H9 (cell line): ENCODE data around the gene MRPL43. TPM values are rescaled to one million over a fixed set of nuclear protein-coding genes. Genes with fewer than 3 reads are reported as not detected.

Experiments
- DNase-seq: peaks from one replicate; pipeline ENCODE4 v3.0.0-alpha.2; 2017
- H2AFZ ChIP-seq: one replicate; pipeline ENCODE4 v1.6.1; 2013; ENCODE audit warnings: mild to moderate bottlenecking, low read length, control low read depth, moderate library complexity
- H2AK5ac ChIP-seq: 2 replicates; pipeline ENCODE4 v1.6.1; 2013; ENCODE audit warnings: low read length, control low read depth, mixed read lengths; ENCODE audit not compliant: insufficient read length
- H2BK120ac ChIP-seq: one replicate; pipeline ENCODE4 v1.6.1; 2013; ENCODE audit warnings: low read depth, mild to moderate bottlenecking, low read length, control low read depth, inconsistent platforms; ENCODE audit not compliant: poor library complexity, severe bottlenecking
- H2BK12ac ChIP-seq: 2 replicates; pipeline ENCODE4 v1.6.1; 2013; ENCODE audit warnings: low read length, control low read depth, mixed read lengths, low read depth; ENCODE audit not compliant: insufficient read length
- H2BK15ac ChIP-seq: 2 replicates; pipeline ENCODE4 v1.6.1; 2013; ENCODE audit warnings: low read depth, low read length, control low read depth
- H2BK20ac ChIP-seq: one replicate; pipeline ENCODE4 v1.6.1; 2013; ENCODE audit warnings: low read depth, mild to moderate bottlenecking, low read length, control low read depth, inconsistent platforms; ENCODE audit not compliant: poor library complexity, severe bottlenecking
- H2BK5ac ChIP-seq: 2 replicates; pipeline ENCODE4 v1.6.1; 2013; ENCODE audit warnings: low read length, control low read depth, mixed read lengths; ENCODE audit not compliant: insufficient read length
- H3K14ac ChIP-seq: 2 replicates; pipeline ENCODE4 v1.6.1; 2013; ENCODE audit warnings: low read length, control low read depth; ENCODE audit not compliant: insufficient read depth
- H3K18ac ChIP-seq: 2 replicates; pipeline ENCODE4 v1.6.1; 2013; ENCODE audit warnings: low read depth, mild to moderate bottlenecking, mixed read lengths, low read length, control low read depth; ENCODE audit not compliant: insufficient read length
- H3K23ac ChIP-seq: 2 replicates; pipeline ENCODE4 v1.6.1; 2013; ENCODE audit warnings: low read length, control low read depth, mixed read lengths, low read depth; ENCODE audit not compliant: insufficient read length
- H3K23me2 ChIP-seq: 2 replicates; pipeline ENCODE4 v1.6.1; 2013; ENCODE audit warnings: low read depth, mild to moderate bottlenecking, mixed read lengths, low read length, control low read depth; ENCODE audit not compliant: insufficient read length, poor library complexity, severe bottlenecking
- H3K27ac ChIP-seq: 2 replicates; pipeline ENCODE4 v1.5.1; 2013; ENCODE audit warnings: low read length, control low read depth, mixed read lengths, low read depth; ENCODE audit not compliant: insufficient read length
- H3K27me3 ChIP-seq: 2 replicates; pipeline ENCODE4 v1.6.1; 2013; ENCODE audit warnings: low read length, control low read depth, inconsistent platforms; ENCODE audit not compliant: insufficient read depth
- H3K4ac ChIP-seq: 2 replicates; pipeline ENCODE4 v1.6.1; 2013; ENCODE audit warnings: low read depth, mild to moderate bottlenecking, control low read depth, inconsistent platforms, low read length, moderate library complexity
- H3K4me1 ChIP-seq: 2 replicates; pipeline ENCODE4 v1.6.1; 2013; ENCODE audit warnings: low read length, control low read depth, inconsistent platforms; ENCODE audit not compliant: insufficient read depth
- H3K4me2 ChIP-seq: 2 replicates; pipeline ENCODE4 v1.6.1; 2013; ENCODE audit warnings: low read length, control low read depth, mixed read lengths; ENCODE audit not compliant: insufficient read length, insufficient read depth
- H3K56ac ChIP-seq: 2 replicates; pipeline ENCODE4 v1.6.1; 2013; ENCODE audit warnings: low read depth, mild to moderate bottlenecking, mixed read lengths, low read length, control low read depth; ENCODE audit not compliant: insufficient read length
- H3K79me1 ChIP-seq: 2 replicates; pipeline ENCODE4 v1.6.1; 2013; ENCODE audit warnings: low read depth, mild to moderate bottlenecking, moderate library complexity, low read length, control low read depth, inconsistent platforms; ENCODE audit not compliant: insufficient read depth, poor library complexity, severe bottlenecking
- H3K79me2 ChIP-seq: 2 replicates; pipeline ENCODE4 v1.6.1; 2013; ENCODE audit warnings: low read length, control low read depth, inconsistent platforms; ENCODE audit not compliant: insufficient read depth
- H3K9ac ChIP-seq: 2 replicates; pipeline ENCODE4 v1.6.1; 2013; ENCODE audit warnings: low read length, control low read depth, mixed read lengths; ENCODE audit not compliant: insufficient read length; ENCODE audit errors: extremely low read depth
- H3K9me3 ChIP-seq: one replicate; pipeline ENCODE4 v1.6.1; 2013; ENCODE audit warnings: low read depth, low read length, inconsistent platforms; ENCODE audit not compliant: control insufficient read depth
- H3T11ph ChIP-seq: one replicate; pipeline ENCODE4 v1.6.1; 2013; ENCODE audit warnings: mild to moderate bottlenecking, low read length, control low read depth, inconsistent platforms
- H4K20me1 ChIP-seq: one replicate; pipeline ENCODE4 v1.6.1; 2013; ENCODE audit not compliant: control insufficient read depth, insufficient read length, insufficient read depth
- H4K5ac ChIP-seq: 2 replicates; pipeline ENCODE4 v1.6.1; 2013; ENCODE audit warnings: low read depth, mild to moderate bottlenecking, mixed read lengths, low read length, control low read depth; ENCODE audit not compliant: insufficient read length
- H4K8ac ChIP-seq: replicated peaks from 2 replicates; pipeline ENCODE4 v1.6.1; 2013; ENCODE audit warnings: low read length, control low read depth, mixed read lengths, low read depth; ENCODE audit not compliant: insufficient read length
- H4K91ac ChIP-seq: 2 replicates; pipeline ENCODE4 v1.6.1; 2013; ENCODE audit warnings: low read depth, mild to moderate bottlenecking, moderate library complexity, mixed read lengths, low read length, control low read depth; ENCODE audit not compliant: insufficient read length
- H3K27ac Mint-ChIP-seq, 3 experiments: 2 replicates in 2 of 3; 3 replicates in 1 of 3; pipeline ENCODE4 v1.8.0; 2020 to 2021; ENCODE audit warnings: mixed read lengths in 3 of 3, mild to moderate bottlenecking in 1 of 3, moderate library complexity in 1 of 3
- H3K27me3 Mint-ChIP-seq: 2 replicates; pipeline ENCODE4 v1.8.0; 2021; ENCODE audit warnings: low read depth, mild to moderate bottlenecking, moderate library complexity, mixed read lengths
- H3K36me3 Mint-ChIP-seq, 3 experiments: 2 replicates in 2 of 3; 3 replicates in 1 of 3; pipeline ENCODE4 v1.8.0; 2020 to 2021; ENCODE audit warnings: low read depth in 3 of 3, mixed read lengths in 3 of 3; ENCODE audit not compliant: insufficient read depth in 1 of 3
- H3K4me1 Mint-ChIP-seq, 2 experiments: 2 replicates each; pipeline ENCODE4 v1.8.0; 2020; ENCODE audit warnings: mixed read lengths in 2 of 2
- H3K4me3 Mint-ChIP-seq, 2 experiments: 2 replicates in 1 of 2; 3 replicates in 1 of 2; pipeline ENCODE4 v1.8.0; 2020 to 2021; ENCODE audit warnings: mild to moderate bottlenecking in 2 of 2, mixed read lengths in 2 of 2, moderate library complexity in 1 of 2
- H3K9me3 Mint-ChIP-seq, 2 experiments: 2 replicates in 1 of 2; 3 replicates in 1 of 2; pipeline ENCODE4 v1.8.0; 2020; ENCODE audit warnings: mild to moderate bottlenecking in 2 of 2, mixed read lengths in 2 of 2, moderate library complexity in 1 of 2
- CTCF ChIP-seq: fragments of 200-600 bp; sonication (generic); conservative IDR thresholded peaks from 3 replicates; pipeline ENCODE4 v1.8.0; 2021; ENCODE audit warnings: antibody characterized with exemption, mild to moderate bottlenecking
- total RNA-seq: library from RNA; stranded (reverse); gene quantifications from 2 replicates; pipeline ENCODE4 v1.2.1, GENCODE V29; 2021

Gene MRPL43
- total RNA-seq, 1 experiment from 2014 or later: 70.3 TPM

DNA sequence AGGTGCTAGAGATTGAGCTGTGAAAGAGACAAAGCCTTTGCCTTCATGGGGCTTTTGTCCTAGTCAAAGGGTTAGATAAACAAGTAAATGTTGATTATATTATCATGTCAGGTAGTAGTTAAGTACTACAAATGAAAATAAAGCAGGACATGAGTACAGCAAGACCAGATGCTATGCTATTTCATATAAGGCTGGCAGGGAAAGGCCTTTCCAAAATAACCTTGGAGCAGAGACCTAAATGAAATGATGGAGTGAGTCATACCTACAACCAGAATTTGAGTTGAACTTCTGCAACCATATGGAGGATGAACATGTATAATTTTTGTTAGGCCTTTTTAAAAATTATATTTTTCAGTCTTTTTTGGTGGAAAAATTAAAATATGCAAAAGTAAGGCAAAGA lies 41.5 kb downstream of the MRPL43 start:
- H4K20me1 ChIP-seq: no peaks in the 10 kb centered on the region
- H2BK20ac ChIP-seq: no peak overlapping the region
- no peak overlapping the region for H3K56ac ChIP-seq
- no peak overlapping the region for H2BK5ac ChIP-seq
- H3K18ac ChIP-seq: no peak overlapping the region
- no peak overlapping the region for H3K4me2 ChIP-seq
- no peaks in the 10 kb centered on the region for H3K79me1 ChIP-seq
- H4K5ac ChIP-seq: no peak overlapping the region
- DNase-seq: no peak
- no peak overlapping the region for H2BK15ac ChIP-seq
- no peaks in the 10 kb centered on the region for H3K23me2 ChIP-seq
- no peak overlapping the region for H2AK5ac ChIP-seq
- H3K79me2 ChIP-seq: no peaks in the 10 kb centered on the region
- H3K4me1 Mint-ChIP-seq: no peaks in the 10 kb centered on the region
- no peak overlapping the region for H4K8ac ChIP-seq
- H2BK12ac ChIP-seq: no peak overlapping the region
- no peak overlapping the region for H2AFZ ChIP-seq
- H3K9me3 Mint-ChIP-seq: no peaks in the 10 kb centered on the region
- H3K36me3 Mint-ChIP-seq: peaks cover 13 to 80% (median 39%) of the 10 kb centered on the region in 3 experiments; a peak in 6 of 7 replicates
- H3K4me3 Mint-ChIP-seq: no peak overlapping the region
- no peak for TF ChIP-seq CTCF
- H3K4ac ChIP-seq: no peak overlapping the region
- no peak overlapping the region for H3K27ac Mint-ChIP-seq
- H2BK120ac ChIP-seq: no peak overlapping the region
- no peak overlapping the region for H3K14ac ChIP-seq
- no peaks in the 10 kb centered on the region for H3K27me3 ChIP-seq
- H3K23ac ChIP-seq: no peak overlapping the region
- H3K4me1 ChIP-seq: no peaks in the 10 kb centered on the region; the same call in 1 of the 2 replicates
- no peaks in the 10 kb centered on the region for H3K9me3 ChIP-seq
- no peak overlapping the region for H3T11ph ChIP-seq
- no peaks in the 10 kb centered on the region for H3K27me3 Mint-ChIP-seq
- H3K27ac ChIP-seq: no peak overlapping the region
- H4K91ac ChIP-seq: no peak overlapping the region
- no peak overlapping the region for H3K9ac ChIP-seq
